Stimulated activated CD4-positive, alpha-beta T cell treated with anti-CD3 and anti-CD28 coated beads, Interleukin-12 subunit alpha, Interleukin-12 subunit beta, amount 100 ng/mL, for 48 hours (primary cell): Measurements from ENCODE around the gene ACMSD.
"Not testable (repeated sequence)": the region's sequence is repeated elsewhere in the genome, so short reads cannot be mapped to it uniquely, and the experiment has no call there.

Experiments used
- DNase-seq, 3 donors: peaks; one replicate each; pipeline ENCODE4 v3.0.0-alpha.2; 2020; ENCODE audit warnings: low read depth in 2 of 3, low spot score in 1 of 3

Gene ACMSD

GRCh38 chr2:134847582-134847981, 9.2 kb downstream of the ACMSD start:
- not testable (repeated sequence) for DNase-seq

GRCh38 chr2:134852518-134852917, 14.1 kb downstream of the ACMSD start:
- DNase-seq: no peak

DNA sequence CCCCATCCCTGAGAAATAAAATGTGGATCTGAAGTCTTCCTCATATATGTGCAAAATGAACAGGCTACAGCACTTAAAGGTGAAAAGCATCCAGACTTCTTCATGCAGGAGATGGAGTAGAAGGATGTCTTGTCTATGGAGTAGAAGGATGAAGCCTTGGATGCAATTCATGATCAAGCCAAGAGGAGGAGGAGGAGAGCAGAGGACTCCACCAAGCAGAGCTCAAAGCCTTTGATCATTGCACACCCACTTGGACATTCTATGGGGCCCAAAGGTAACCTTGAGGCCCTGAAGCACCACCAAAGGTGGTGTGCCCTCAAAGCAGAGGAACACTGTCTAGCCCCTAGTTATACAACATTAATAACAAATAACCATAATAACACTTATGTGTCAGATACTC, 17.3 kb downstream of the ACMSD start:
- DNase-seq: no peak

- no peak for DNase-seq
Observed at GRCh38 chr2:134858245-134858644, 19.8 kb downstream of the ACMSD start.

- no peak for DNase-seq
Observed at GRCh38 chr2:134861173-134861572, 22.8 kb downstream of the ACMSD start.

- no peak for DNase-seq
Observed at GRCh38 chr2:134862069-134862468, 23.7 kb downstream of the ACMSD start.

- DNase-seq: no peak
Observed at GRCh38 chr2:134862674-134863073, 24.3 kb downstream of the ACMSD start.

- no peak for DNase-seq
Observed at GRCh38 chr2:134863446-134863845, 25.0 kb downstream of the ACMSD start.

DNA sequence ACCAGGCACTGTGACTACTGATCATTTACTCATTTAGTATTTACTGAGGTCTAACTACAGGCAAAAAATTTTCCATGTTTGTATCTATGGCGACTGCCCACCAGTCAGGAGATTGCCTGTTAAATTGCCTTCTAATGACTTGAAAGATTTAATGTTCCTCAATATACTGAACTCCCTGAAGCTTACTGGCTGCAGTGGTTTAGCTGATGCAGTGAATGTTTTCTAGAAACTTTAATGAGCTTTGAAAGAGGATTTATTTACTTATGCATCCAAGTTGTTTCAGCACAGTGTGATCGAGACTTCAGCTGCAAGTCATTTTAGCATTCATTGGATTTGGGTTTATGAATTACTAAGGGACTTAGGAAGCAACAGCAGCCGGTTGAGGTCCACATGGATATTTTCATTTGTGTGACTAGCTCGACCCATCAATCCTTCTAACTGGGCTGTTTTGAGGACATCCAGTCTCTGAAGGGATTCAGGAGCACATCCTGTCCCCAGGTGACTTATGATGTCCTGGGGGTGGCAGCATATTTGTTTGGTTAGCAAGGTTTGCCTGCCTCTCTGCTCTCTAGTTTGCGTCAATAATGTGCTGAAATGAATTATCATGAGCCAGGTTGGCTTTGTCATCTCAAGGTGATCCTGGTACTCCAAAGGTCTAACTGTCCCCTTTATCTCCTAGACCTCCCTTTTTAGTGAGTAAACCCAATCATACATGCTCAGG, 26.8 kb downstream of the ACMSD start:
- DNase-seq: no peak

DNA sequence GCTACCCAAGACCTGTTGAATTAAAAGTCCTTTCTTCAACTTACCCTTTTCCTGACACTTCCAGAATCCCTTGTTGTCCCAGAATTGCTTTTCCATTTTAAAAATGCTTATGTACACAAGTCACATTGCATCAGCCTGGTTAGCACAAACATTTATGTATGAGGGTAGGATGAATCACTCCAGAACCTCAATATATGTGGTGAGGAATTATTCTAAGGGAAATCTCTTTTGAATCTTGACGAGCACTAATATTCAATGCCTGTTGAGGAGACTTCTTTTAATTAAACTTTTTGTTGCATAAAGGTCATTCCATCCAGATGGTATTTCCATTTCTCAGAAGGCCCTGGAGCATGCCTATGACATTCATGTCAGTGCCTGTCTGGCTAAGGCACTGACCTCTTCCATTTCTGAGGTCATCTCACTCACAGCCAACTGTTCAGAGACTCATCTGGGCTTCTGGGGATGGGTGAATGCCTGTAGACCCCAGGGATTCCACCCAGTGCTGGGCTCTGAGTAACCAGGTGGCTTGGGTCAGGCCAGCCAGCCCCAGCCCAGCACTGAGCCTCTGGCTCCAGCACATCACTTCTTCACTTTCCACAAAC, 28.2 kb downstream of the ACMSD start:
- no peak for DNase-seq

DNA sequence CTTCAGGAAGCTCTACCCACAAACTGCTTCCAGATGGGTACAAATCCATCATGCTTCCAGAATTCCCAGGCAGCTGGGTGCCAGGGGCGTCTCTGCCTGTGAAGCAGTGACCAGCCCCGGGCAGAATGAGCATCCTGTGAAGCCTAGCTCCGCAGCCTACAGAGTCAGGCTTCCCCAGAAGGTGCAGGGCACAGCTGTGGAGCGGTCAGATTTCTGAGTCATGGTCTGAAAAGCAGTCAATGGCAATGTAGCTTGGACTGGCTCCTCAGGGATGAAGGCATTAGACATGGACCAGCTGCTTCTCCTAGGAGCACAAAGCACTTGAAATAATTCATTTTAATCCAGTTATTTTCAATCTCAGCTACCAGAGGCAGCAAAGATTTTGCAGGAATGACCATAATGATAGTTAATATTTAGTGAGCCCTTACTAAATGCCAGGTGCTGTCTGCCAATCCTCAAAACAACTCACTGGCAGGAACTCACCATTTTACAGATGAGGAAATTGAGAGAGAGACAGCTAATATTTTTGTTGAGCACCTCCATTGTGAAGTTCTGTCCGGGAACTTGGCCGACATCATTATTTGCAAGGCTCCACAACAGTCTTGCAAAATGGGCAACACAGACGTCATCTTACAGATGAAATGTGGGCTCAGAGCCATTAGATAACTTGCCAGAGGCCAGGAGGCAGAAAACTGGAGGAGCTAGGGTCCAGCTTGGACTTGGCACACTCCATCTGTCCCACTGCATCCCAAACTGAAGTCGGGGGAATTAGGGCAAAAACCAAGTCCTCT, 31.7 kb downstream of the ACMSD start:
- DNase-seq: no peak

- no peak for DNase-seq
Observed at GRCh38 chr2:134873152-134873551, 34.7 kb downstream of the ACMSD start.

GRCh38 chr2:134875309-134875708, 36.9 kb downstream of the ACMSD start:
- DNase-seq: no peak

- DNase-seq: no peak
Observed at GRCh38 chr2:134882773-134883172, 44.4 kb downstream of the ACMSD start.

DNA sequence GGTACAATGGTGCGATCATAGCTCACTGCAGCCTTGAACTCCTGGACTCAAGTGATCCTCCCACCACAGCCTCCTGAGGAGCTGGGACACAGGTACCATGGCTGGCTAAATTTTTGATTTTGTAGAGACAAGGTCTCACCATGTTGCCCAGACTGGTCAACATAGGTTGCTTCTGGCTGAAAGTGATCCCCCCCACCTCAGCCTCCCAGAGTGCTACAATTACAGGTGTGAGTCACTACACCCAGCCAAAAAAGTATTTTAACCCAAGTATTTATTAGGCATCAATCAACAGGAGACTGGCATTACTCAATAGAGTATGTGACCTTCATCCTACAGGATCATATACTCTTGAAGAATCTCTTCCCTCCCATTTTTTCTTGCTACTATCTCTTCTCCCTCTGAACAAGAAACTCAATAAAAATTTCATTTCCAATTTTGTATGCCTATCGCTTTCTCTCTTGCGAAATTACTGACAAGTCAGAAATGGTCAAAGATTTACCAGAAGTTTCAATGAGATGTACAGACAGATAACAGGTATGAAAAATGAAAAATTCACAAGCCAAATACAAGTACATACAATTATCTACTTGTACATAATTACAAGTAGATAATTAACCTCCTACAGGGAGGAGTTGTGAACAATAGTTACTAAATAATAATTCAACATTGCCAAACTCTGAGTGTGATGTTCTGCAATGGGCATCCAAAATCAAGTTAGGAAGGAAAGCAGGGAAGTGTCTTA, 45.3 kb downstream of the ACMSD start:
- no peak for DNase-seq

DNA sequence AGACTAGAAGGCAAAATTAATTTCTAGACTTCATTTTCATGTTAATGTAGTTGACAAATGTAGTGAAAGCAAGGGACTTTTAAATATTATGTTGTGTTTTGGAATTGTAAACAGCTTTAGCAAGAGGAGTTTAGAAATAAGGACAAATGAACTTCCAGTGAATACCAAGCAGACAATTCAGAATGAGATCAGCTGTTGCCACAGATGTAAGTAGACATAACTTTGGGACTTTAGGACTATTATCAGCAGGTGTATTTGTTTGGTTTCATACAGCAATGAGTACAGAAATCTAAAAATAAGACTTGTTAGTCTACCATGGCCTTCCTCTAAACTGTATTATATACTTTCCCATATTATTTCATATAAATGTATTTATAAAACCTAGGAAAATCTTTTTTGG, 46.0 kb downstream of the ACMSD start:
- DNase-seq: no peak

GRCh38 chr2:134892282-134893035, 54.0 kb downstream of the ACMSD start:
- no peak for DNase-seq

DNA sequence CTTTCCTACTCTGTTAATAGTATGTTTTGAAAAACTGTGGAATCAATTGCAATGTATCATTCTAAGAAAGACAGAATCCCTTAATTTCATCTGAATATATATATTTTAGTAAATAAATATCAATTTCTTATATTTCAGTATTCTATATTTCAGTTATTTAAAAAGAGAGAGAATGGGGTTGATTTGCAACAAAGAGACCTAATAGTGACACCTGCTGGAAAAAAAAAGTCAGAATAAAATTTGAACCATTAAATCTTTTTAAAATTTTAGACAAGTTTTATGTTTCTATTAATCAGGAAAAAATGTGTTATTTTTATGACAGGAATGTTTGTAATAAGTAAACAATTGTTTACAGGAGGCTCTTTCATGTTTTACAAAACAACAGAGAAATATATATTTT, 59.5 kb downstream of the ACMSD start:
- no peak for DNase-seq

- no peak for DNase-seq
Observed at GRCh38 chr2:134899204-134899603, 60.8 kb downstream of the ACMSD start.

GRCh38 chr2:134900151-134900550, 61.7 kb downstream of the ACMSD start:
- no peak for DNase-seq

- not testable (repeated sequence) for DNase-seq
Observed at GRCh38 chr2:134903701-134904100, 65.3 kb downstream of the ACMSD start.
